HG03064 (cell line): ENCODE results near the gene MACF1.

Experiments
- ATAC-seq: cut with Tn5 transposase; IDR thresholded peaks from one replicate; pipeline ENCODE4 v1.9.1; 2021; ENCODE audit warnings: low read depth; ENCODE audit not compliant: unreplicated experiment

Gene MACF1

GRCh38 chr1:39344394-39345154 is 140.1 kb downstream of the MACF1 start:
- no peak for ATAC-seq

- no peak for ATAC-seq
Measured at GRCh38 chr1:39346872-39347271, 142.4 kb downstream of the MACF1 start.

DNA sequence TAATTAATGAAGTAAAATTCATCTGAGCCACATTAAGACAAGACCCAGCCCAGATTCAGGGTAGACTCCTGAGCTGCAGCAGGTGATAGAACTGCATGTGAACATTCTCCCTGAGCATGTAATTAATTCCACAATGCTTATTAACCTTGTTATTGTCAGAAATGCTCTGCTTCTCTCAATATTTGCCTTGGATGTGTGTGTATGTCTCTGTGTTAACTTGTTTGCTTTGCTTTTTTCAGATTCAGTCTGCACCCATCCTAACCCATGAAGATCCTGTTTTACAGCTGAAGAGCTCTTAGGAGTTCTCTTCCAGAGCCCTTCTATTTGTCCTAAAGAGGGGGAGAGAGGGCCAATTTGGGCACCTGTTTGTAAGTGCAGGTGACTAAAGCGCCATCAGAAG is 143.8 kb downstream of the MACF1 start:
- ATAC-seq = no peak

GRCh38 chr1:39352881-39353280 is 148.4 kb downstream of the MACF1 start:
- no peak for ATAC-seq

DNA sequence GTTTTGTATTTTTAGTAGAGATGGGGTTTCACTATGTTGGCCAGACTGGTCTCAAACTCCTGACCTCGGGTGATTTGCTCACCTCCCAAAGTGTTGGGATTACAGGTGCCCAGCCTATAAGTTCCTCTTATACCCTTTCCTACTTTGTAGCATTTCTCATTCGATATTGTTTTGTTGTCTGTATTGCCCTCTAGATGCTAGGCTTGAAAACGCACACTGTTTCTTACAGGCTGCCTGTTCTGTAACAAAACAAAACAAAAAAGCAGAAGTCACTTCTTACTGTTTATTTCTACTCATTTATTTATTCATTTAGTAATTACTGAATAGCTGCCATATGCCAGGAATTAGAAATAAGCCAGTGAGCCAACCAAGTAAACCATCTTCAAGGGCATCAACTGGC is 150.1 kb downstream of the MACF1 start:
- ATAC-seq = no peak

- no peak for ATAC-seq
Measured at GRCh38 chr1:39358491-39358890, 154.0 kb downstream of the MACF1 start.

- ATAC-seq = no peak
Measured at GRCh38 chr1:39359028-39359570, 154.6 kb downstream of the MACF1 start.

- no peak for ATAC-seq
Measured at GRCh38 chr1:39360731-39361130, 156.2 kb downstream of the MACF1 start.

GRCh38 chr1:39361446-39361845 is 157.0 kb downstream of the MACF1 start:
- no peak for ATAC-seq

- ATAC-seq = no peak
Measured at GRCh38 chr1:39363267-39363666, 158.8 kb downstream of the MACF1 start.

DNA sequence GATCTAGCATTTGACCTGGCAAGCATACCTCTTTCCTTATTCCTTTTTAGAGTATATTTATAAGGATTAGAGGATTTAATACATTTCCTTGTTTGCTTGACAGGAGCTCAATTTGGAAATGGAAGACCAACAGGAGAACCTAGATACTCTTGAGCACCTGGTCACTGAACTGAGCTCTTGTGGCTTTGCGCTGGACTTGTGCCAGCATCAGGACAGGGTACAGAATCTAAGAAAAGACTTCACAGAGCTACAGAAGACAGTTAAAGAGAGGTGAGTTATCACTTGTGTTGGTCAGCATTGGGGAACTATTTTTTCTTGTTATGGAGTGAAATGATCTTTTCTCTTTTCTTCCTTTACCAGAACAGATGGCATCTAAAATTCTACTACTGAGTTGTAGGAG is 163.6 kb downstream of the MACF1 start:
- ATAC-seq = no peak

GRCh38 chr1:39369565-39369964 is 165.1 kb downstream of the MACF1 start:
- no peak for ATAC-seq

- no peak for ATAC-seq
Measured at GRCh38 chr1:39370602-39371001, 166.1 kb downstream of the MACF1 start.

DNA sequence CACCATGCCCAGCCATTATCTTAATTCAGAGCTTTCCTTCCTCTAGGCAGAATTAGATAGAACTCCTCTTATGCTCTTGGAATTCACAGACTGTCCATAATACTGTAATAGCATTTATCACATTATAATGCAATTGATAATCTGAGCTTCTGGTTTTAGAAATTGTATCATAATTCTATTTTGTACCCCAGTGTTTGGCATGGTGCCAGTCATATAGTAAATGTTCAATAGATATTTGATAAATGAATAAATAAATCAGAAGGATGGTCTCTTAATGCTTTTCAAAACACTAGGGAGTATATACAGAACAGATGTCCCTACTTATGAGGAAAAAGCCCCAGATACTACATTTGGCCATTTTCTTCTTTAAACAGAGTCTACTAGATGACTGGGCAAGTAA is 167.6 kb downstream of the MACF1 start:
- ATAC-seq = no peak

DNA sequence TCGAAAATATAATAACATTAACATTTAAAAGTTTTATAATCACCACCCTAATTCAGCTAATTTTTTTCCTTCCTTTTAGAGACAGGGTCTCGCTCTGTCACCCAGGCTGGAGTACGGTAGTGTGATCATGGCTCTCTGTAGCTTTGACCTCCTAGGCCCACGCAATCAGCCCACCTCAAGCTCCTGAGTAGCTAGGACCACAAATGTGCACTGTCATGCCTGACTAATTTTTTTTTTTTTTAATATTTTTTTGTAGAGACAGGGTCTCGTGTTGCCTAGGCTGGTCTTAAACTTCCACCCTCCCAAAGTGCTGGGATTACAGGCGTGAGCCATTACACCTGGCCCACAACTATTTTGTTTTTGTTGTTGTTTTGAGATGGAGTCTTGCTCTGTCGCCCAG is 172.2 kb downstream of the MACF1 start:
- ATAC-seq = no peak

- no peak for ATAC-seq
Measured at GRCh38 chr1:39378377-39378776, 173.9 kb downstream of the MACF1 start.

DNA sequence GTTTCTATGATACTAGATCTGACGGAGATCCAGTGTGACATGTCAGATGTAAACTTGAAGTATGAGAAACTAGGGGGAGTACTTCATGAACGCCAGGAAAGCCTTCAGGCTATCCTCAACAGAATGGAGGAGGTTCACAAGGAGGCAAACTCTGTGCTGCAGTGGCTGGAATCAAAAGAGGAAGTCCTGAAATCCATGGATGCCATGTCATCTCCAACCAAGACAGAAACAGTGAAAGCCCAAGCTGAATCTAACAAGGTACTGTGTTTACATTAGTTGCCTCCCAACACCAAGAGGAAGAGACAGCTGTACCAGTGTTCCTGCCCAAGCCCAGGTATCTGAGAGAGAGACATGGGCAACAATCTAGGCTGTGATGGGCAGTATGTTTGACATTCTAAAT is 174.7 kb downstream of the MACF1 start:
- no peak for ATAC-seq

DNA sequence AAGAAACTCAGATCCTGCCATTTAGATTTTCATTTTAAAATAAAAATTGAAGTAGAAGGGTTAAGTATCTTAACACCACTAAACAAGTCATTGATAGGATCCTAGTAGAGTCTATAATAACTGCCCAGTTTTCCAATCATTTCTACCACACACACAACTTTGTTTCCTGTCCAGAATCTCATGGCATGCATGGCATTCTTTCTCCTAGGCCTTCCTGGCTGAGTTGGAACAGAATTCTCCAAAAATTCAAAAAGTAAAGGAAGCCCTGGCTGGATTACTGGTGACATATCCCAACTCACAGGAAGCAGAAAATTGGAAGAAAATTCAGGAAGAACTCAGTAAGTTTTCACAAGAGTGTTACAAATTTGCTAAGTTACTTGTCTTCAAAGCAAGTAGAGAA is 175.5 kb downstream of the MACF1 start:
- no peak for ATAC-seq

DNA sequence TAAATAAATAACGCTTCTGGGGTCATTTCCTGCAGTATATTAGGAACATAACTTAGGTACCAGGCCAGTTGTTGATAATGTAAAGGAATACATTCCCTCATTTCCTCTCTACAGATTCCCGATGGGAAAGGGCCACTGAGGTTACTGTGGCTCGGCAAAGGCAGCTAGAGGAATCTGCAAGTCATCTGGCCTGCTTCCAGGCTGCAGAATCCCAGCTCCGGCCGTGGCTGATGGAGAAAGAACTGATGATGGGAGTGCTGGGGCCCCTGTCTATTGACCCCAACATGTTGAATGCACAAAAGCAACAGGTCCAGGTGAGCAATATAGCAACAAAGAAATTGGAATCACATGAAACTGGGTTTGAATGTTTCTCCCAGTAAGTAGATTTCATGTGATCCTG is 177.3 kb downstream of the MACF1 start:
- ATAC-seq = no peak

GRCh38 chr1:39384305-39384704 is 179.8 kb downstream of the MACF1 start:
- no peak for ATAC-seq

- ATAC-seq = no peak
Measured at GRCh38 chr1:39385067-39385988, 180.8 kb downstream of the MACF1 start.

GRCh38 chr1:39386997-39387396 is 182.5 kb downstream of the MACF1 start:
- ATAC-seq = no peak
